Stimulated activated CD8-positive, alpha-beta memory T cell treated with anti-CD3 and anti-CD28 coated beads, Interleukin-12 subunit alpha, Interleukin-12 subunit beta, amount 100 ng/mL, for 24 hours (primary cell): ENCODE results near the gene UBE2J2.
A peak's percentile ranks its signal among the peaks of the same experiment; 100 is the strongest.

Experiments used
- DNase-seq: peaks from one replicate; pipeline ENCODE4 v3.0.0-alpha.2; 2020; ENCODE audit errors: extremely low read depth

UBE2J2 gene

DNA sequence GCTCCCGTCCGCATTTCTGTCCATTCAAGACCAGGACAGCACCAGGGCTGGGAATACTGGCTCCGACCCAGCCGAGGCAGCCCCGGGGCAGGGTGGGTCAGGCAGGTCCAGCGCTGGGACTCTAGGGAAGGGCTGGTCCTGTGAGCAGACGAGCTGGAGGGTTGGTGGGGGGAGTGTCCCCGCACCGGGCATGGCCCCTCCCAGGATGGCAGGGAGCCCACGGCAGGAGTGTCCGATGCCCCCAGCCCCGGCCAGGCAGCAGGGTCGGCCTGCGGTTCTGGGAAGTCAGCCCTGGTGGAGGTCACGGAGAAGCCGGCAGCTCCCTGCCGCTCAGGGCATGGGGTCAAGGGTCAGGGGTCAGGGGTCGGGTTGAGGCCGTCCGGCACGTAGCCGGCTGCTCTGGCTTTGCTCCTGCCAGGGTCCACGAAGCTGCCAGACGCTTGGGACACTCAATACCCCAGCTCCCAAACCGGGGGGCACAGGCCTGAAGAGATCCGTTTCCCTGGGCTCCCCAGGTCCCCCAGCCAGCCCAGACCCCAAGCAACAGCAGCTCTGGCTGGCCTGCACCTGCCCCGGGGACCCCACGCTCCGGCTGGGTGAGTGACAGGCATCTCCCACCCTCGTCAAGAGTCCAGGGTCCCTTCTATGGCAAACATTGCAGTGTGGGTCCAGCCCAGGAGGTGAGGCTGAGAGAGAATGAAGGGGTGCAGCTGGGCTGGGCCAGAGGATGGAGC is 33.9 kb downstream of the UBE2J2 start:
- no peak for DNase-seq

DNA sequence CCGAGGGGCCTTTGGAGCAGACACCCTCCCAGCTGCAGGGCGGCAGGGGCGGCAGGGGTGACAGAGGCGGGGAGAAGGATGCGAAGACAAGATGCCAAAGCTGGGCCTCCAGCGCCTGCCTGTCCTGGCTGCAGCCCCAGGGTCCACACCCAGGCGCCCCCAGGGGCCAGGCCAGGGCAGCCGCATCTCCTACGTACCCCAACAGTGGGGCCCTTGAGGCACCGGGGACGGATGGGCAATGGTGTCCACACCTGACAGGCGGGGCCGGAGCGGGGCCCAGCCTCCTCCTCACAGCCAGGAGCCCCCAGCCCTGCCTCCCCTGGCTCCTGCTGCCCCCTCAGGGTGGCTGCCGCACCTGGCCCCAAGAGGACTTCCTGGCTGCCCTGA is 34.4 kb downstream of the UBE2J2 start:
- DNase-seq = no peak

DNA sequence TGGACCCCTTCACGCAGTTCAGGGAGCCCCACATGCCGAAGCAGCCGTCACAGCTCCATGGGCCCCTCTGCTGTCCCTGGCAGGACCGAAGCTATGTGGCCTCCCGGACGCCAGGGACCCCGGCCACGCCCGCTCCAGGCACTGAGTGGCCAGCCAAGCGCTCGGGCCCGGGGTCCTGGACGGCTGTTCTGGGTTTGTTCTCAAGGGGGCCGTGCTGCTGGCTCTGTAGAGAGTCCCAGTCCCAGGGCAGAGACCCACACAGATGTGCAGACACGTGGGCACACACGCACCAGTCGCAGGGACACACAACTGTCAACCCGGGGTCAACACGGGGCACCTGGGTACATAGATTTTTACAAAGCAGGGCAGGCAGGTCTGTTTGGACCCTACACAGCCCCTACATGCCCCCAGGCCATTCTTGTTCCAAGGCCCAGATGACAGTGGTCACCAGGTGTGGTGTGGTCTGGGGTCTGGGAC is 34.9 kb downstream of the UBE2J2 start:
- DNase-seq = no peak

DNA sequence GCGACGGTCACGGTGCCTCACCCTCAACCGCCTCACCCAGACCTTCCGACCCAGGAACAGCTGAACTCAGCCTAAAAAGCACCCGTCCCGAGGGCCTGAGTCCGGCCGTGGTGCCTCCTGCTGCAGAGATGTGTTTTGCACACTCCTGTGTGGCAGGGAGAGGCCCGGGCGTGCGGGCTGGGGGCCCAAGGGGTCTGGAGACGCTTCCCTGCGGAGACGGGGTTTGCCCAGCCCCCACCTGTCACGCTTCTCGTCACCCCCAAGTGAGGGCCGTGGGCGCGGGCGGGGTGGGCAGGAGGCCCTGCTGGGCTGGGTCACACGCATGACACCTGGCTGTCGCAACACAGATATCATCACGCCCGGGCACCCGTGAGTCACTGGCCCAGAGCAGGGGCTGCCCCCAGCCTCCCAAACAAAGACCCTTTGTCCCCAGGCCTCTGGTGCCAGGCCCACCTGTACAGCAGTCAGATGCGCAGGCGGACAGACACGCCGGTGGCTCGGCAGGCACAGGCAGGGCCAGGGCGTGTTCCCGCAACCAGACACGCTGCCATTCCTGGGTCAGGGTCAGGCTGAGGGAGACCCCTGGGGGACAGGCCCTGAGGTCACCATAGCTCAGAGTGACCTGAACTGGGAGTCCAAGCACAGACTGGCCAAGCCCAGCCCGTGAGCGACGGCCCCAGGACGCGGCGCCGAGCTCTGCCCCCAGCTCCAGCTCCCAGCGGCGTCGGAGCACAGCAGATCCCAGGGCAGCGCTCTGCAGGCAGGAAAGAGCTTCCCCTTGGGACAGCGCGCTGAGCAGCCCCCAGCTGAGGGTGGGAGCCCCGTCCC is 35.6 kb downstream of the UBE2J2 start:
- DNase-seq = no peak

DNA sequence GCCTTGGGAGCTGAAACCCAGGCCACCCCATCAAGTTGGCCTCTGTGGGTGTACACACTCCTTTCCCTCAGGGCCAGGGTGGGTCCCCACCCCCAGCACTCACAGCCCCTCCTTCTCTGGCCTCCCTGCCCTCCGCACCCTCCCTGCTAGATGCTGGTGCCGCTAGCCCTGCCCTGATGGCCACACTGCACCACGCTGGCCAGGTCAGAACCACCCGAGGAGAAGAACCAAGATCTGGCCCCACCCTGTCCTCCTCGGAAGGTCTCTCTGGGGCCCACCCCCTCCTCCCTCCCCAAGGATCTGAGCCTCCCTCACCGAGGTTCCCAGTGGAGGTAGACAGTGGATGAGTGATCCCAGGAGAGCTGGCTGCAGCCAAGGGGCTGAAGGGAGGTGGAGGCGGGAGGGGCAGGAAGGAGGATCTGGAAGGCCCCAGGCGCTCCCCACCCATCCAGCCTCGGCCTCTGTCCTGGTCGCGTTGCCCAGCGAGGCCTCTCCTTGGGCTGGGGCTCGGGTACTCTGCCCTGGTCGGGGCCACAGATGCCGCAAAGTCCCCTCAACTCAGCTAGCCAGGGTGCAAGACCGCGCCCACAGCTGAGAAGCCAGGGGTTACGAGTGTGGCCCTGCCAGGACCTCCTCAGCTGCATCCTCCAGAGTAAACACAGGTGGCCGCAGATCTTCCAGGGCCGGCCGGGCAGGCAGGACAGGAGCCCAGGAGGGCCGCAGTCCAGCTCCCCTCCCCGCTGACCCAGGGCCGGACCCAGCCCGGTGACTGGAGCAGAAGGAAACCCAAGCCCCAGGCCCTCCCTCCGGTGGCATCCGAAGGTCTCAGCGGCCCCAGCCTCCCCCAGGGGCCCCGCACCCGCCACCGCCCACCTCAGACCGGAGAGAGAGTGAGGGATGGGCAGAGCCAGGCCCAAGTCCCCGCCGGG is 36.4 kb downstream of the UBE2J2 start:
- no peak for DNase-seq

DNA sequence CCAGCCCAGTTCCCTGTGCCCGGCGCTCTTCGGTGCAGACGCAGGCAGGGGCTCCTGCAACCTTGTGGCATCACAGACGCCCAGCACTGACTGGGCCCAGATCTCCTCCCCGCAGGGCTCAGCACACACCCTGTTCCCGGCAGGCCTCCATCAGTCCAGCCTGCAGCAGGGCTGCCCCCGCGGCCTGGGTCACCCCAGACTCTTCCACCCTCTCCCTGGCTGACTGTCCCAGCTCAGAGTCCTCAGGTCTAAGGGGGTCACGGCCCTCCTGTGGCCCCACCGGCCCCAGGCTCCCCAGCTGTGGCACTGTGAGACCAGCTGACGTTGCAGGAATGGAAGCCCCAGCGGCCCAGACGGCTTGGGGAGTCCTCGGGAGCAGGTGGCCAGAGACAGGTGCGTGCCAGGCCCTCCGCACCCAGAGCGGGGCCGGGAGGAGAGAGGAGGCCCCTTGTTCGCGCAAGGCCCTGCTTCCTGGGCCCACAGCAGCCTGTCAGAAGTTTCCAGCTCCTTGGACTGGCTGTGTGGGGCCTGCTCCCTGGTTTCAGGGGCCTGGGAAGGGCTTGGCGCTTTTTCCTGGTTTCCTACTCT is 37.4 kb downstream of the UBE2J2 start:
- no peak for DNase-seq

DNA sequence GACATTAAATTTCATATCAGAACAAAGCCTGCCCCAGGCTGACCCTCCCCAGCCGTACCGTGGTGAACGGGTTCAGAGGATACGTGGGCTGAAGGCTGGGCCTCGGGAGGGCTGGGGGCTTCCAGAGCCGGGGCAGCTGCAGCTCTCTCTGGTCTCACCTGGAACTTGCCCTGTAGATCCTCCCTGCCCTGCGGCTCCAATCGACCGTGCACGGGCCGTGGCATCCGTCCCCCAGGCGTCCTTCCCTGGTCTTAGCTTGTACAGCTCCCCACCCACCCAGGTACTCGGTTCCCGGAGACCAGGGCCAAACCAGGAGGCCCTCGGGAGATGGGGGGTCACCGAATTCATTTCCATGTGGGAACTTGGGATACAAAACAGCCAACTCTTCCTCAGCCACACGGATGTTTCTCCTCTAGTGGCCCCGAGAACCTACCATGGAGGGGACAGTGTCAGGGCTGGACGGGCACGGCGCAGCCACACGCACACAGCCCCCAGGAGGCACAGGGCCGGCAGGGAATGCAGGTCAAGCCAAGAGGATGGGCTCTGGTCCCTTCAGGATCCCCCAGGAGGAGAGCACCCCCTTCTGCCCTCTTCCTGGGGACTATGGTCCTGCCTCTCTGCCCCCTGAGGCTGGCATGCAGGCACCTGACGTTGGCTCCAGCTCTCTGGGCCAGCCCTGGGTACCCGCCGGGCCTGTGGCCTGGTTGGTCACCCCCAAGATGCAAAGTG is 38.5 kb downstream of the UBE2J2 start:
- DNase-seq = no peak

DNA sequence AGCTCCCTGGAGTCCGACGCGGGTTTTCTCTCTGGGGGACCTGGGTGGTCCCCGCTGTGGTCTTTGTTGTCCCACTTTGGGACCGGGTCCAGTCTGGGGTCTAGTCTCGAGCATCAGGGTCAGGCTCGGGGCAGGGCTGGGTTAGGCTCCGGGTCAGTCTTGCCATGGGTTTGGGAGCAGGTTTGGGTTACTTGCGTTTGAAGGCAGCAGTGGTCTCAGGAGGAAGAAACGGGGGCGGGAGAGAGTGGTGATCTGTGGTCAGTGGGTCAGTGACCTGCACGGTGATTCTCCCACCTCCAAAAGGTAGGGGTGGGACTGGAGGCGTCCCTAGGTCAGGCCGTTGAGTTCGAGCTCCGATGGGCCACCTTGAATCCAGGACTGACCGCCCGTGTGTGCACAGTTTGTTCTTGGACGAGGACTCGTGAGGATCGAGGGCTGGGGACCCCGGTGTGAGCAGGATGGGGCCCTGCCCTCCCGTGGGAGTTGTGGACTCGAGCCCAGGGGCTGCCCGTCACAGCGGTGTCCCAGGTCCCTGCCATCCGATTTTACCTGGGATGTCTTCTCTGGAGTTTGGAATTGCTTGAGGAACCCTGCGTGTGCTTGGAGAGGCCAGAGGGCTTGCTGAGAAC is 39.4 kb downstream of the UBE2J2 start:
- no peak for DNase-seq

DNA sequence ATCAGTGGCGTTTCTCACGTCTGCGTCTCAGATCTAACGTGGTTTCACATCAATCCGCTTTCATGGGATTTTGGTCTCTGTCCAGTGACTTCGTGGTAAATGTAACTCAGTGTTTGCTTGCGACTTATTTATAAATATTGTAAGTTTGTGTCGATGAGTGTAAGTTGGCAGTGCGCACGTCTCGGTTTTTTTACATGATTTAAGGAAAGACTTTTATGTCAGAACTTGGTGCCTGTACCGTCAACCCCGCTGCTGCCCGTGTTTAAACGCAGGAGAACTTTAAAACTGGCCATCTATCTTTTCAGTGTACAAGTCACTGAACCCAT is 40.1 kb downstream of the UBE2J2 start:
- DNase-seq = no peak

DNA sequence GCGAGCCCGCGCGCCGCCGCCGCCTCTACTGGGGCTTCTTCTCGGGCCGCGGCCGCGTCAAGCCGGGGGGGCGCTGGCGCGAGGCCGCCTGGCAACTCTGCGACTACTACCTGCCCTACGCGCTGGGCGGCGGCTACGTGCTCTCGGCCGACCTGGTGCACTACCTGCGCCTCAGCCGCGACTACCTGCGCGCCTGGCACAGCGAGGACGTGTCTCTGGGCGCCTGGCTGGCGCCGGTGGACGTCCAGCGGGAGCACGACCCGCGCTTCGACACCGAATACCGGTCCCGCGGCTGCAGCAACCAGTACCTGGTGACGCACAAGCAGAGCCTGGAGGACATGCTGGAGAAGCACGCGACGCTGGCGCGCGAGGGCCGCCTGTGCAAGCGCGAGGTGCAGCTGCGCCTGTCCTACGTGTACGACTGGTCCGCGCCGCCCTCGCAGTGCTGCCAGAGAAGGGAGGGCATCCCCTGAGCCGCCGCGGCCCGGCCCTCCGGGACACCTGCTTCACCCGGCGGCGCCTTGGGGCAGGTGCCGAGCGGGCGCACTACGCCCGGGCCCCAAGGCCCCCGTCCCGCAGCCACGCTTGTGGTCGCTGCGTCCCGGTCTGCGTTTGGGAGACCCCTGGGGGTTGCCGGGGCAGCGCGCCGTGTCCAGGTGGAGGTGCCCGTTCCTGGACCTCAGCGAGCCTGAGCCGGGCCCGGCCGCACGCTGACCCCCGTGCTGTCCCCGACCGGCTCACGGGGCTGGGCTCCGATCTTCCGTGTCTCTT is 40.7 kb downstream of the UBE2J2 start:
- DNase-seq = no peak

DNA sequence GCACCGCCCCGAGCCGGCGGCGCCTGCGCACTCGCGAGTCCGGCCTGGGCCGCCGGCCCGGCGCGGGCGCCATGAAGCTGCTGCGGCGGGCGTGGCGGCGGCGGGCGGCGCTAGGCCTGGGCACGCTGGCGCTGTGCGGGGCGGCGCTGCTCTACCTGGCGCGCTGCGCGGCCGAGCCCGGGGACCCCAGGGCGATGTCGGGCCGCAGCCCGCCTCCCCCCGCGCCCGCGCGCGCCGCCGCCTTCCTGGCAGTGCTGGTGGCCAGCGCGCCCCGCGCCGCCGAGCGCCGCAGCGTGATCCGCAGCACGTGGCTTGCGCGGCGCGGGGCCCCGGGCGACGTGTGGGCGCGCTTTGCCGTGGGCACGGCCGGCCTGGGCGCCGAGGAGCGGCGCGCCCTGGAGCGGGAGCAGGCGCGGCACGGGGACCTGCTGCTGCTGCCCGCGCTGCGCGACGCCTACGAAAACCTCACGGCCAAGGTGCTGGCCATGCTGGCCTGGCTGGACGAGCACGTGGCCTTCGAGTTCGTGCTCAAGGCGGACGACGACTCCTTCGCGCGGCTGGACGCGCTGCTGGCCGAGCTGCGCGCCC is 41.4 kb downstream of the UBE2J2 start, which contains the start of gene B3GALT6:
Gene B3GALT6 (plus strand): TSS at position 30 of the 588 bp plus-strand sequence. CDS start 42 bp downstream, at position 72.
- DNase-seq = no peak

DNA sequence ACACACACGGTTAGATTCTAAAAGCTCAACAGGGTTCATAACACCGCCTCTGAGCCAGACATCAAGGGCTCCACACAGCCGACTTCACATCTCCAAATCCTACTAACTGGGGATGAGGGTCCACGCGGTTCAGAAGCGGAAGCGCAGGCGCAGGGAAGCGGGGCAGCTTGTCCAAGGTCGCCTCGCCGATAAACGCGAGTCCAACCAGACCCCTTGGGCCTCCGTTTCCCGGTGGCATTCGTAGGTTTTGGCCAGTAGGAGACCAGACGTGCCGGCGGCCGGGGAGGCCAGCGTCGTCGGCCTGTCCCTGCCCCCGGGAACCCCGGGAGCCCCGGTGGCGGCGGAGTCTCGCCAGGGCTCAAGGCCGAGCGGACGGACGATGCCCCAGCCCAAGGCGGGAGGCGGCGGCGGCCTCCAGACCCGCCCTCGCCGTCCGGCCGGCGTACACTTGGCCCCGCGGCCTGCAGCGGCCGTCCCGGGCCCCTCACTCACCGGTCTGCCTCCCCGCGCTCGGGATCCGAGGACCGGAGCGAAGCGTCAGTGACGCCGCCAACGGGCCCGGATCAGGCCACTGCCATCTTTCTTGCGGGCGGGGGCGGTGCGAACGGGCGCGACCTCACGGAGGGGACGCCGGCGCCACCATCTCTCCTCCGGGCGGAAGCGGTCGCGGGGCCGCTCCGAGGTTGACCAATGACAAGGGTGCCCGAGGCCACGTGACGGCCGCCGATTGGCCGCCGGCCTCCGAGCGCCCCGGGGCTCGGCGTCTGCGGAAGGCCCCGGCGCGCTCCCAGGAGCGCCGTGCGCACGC is 42.0 kb downstream of the UBE2J2 start, which contains the start of gene SDF4:
Gene SDF4 (minus strand): TSS at position 602 of the 808 bp plus-strand sequence. CDS start 3,229 bp downstream, outside the sequence.
- DNase-seq = peak; percentile 91

DNA sequence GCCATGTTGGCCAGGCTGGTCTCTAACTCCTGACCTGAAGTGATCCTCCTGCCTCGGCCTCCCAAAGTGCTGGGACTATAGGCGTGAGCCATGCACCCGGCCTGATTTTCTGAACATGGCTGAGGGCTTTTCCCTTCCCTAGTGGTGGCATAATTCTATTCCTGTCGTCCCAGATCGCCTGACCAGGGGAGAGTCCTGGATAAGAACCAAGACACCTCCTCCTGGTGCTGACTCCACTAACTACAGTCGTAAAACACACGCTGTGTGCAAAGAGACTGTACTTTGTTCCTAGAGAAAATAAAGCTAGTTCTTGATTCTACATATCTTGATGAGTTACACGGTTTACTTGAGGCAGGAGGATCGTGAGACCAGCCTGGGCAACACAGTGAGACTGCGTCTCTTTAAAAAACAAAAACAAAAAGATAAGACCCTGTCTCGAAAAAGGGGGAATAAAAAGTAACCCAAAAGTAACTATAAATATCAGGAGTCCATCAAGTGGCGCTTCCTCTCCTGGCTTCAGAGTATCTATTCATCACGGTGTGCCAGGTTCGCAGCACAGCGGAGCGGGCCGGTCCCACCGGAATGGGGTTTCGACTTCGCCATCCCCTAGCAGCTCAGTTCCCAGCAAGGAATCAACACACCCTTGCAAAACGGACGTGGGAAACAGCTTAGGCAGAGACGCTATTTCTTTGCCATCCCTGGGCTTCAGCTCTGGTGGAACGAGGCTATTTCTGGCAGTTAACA is 42.8 kb downstream of the UBE2J2 start:
- no peak for DNase-seq

DNA sequence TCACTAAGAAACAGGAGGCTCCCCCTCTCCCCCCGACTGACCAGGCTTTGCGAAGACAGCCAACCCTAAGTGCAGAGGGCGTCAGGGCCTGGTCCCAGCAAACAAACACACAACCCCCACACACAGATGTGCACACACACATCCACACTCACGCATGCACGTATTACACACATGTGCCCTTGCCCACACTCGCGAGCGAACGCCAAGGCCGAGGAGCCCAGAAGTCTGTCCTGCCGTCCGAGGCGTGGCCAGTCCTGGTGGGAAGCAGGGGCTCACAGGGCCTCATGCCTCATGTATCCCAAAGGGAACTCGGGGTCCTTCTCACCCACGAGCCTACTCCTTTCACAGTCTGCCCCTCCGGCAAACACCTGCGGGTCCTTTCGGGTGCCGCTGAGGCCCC is 43.9 kb downstream of the UBE2J2 start:
- DNase-seq = no peak

DNA sequence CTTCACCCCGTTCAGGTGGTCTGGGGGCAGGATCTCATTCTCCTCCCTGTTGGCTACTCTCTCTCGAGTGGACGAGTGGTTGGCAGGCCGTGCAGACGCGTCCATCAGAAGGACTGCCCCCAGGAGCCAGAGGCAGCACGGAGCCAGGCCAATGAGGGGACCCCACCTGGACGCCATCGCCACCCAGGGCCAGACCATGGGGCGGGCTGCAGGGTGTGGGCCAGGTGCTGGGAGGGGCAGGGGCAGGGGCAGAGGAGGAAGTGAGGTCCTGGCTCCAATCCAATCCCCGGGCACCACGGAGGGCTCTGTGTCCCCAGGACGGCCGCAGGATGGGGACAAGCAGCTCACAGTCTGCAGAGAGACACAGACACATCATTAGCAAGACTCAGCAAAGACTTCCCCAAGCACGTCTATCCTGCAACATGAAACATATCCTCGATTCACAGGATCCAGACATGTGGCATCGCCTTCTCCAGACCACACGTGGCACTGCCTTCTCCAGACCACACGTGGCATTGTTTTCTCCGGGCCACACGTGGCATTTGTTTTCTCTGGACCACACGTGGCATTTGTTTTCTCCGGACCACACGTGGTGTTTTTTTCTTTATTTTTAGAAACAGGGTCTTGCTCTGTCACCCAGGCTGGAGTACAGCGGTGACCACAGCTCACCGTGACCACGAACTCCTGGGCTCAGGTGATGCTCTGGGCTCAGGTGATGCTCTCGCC is 44.9 kb downstream of the UBE2J2 start:
- DNase-seq = no peak

DNA sequence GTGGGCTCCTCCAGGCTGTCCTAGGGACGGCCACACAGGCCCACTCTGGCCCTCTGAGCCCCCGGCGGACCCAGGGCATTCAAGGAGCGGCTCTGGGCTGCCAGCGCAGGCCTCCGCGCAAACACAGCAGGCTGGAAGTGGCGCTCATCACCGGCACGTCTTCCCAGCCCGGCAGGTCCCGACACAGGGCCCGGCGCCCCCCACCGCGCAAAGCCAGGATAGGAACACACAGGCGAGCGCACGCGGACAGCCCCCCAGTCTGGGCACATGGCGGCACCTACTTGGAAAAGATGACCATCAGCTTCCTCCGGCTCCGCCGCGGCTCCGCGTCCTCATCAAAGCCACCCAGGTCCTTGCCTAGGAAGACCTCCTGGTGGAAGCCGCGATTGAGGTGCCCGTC is 45.5 kb downstream of the UBE2J2 start:
- no peak for DNase-seq

DNA sequence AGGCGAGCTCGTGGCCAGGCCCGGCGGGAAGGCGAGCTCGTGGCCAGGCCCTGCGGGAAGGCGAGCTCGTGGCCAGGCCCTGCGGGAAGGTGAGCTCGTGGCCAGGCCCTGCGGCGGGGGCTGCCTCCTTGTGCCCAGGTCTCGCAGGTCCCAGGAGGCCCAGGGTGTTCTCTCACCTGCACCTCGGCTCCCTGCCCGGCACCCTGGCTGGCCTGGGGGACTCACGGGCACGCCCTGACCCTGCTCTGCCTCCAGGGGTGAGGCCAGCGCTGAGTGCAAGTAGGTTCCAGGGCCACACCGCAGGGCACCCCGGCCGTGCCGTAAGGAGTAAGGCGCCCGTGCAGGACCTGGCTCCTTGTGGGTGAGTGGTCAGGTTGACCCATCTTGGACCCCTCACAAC is 46.3 kb downstream of the UBE2J2 start:
- no peak for DNase-seq
